ENCODE data around the gene NUP50.

The NUP50 gene

DNA sequence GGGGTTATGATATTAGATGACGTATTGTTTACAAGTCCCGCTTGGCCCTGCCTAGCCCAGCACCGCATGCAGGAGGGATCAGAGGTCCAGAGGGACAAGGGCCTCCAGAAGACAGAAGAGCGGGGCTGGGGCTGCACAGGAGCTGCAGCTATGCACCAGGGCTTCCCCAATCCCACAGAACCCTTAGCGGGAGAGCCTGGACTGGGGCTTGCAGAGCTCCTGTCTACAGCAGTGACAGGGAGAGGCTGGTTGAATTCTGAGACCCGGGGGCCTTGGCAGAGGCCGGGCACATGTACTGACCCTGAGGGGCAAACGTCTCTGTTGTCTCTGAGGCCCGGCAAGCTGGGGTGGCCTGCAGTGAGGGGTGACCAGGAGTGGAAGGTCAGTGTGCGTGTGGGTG lies 70.1 kb downstream of the NUP50 start:
- no peak for DNase-seq

- DNase-seq = peak; percentile 24 to 73
Measured at GRCh38 chr22:45235101-45235777, 71.5 kb downstream of the NUP50 start.

DNA sequence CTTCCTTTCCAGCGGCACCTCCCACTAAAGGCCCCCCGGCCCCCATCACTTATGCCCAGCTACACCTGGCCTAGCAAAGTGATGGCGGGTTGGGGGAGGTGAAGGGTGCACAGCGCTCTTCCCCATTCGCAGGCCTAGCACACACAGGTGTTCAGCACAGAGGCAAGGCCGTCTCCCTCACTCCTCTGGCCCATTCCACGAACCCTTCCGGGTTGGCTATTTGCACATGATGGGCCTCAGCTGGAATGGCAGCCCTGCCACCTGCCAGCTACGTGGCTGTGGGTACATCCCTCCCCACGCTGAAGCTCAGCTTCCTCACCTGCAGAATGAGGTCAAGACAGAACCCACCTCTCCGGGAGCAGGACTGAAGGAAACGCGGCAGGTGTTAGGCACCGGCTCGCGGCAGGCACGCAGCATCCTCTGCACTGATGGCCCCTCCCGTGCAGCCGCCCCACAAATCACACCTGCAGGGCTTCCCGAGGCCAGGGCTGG lies 72.2 kb downstream of the NUP50 start:
- DNase-seq = peak; percentile 10 to 54

GRCh38 chr22:45237065-45237990 lies 73.6 kb downstream of the NUP50 start:
- no peak for DNase-seq

Measured in NCI-H2081 (cell line).